ENCODE data around the gene KDM4C.

DNA sequence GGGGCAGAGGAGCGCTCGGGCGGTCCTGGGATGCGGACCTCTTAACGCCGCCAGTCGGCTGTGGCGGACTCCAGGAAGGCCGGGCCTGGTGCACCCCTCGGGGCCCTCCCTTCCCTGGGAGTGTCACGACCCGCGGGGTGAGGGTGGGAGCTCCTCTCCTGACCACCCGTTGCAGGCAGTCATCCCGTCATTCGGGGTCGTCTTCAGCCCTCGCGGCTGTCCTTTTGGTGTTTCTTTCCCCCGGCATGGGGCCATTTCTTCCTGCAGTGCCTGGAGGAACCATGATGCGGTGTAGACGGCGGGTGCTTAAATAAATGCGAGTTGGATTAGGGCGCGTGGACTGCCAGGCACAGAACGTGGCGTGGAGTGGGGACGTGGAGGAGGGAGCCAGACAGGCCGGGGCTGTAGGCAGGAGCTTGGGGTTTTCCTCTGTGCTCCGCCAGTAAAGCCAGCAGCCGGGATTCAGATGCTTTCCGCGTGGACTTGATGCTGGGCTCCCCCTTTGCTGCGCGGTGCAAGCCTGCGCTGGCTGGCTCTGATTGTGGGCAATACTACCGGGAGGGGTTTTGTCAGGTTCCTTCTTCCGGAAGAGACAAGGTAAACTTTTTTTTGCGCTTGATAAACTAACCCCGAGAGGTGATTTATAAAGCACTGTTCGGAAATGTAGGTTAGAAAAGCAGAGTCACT, 868 bp downstream of the KDM4C start:
- TF ChIP-seq, protein P1, sequence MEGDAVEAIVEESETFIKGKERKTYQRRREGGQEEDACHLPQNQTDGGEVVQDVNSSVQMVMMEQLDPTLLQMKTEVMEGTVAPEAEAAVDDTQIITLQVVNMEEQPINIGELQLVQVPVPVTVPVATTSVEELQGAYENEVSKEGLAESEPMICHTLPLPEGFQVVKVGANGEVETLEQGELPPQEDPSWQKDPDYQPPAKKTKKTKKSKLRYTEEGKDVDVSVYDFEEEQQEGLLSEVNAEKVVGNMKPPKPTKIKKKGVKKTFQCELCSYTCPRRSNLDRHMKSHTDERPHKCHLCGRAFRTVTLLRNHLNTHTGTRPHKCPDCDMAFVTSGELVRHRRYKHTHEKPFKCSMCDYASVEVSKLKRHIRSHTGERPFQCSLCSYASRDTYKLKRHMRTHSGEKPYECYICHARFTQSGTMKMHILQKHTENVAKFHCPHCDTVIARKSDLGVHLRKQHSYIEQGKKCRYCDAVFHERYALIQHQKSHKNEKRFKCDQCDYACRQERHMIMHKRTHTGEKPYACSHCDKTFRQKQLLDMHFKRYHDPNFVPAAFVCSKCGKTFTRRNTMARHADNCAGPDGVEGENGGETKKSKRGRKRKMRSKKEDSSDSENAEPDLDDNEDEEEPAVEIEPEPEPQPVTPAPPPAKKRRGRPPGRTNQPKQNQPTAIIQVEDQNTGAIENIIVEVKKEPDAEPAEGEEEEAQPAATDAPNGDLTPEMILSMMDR (IDR thresholded peaks at IDR 0.05; ENCODE audit: insufficient read depth, low read length, poor library complexity, severe bottlenecking) = no peak
- TF ChIP-seq EZH2phosphoT487 (conservative IDR thresholded peaks at IDR 0.05; ENCODE audit: low read length) = no peak

Measured in SU-DHL-6 (cell line).